Measurements from ENCODE around the gene RGS19.

RGS19 gene

DNA sequence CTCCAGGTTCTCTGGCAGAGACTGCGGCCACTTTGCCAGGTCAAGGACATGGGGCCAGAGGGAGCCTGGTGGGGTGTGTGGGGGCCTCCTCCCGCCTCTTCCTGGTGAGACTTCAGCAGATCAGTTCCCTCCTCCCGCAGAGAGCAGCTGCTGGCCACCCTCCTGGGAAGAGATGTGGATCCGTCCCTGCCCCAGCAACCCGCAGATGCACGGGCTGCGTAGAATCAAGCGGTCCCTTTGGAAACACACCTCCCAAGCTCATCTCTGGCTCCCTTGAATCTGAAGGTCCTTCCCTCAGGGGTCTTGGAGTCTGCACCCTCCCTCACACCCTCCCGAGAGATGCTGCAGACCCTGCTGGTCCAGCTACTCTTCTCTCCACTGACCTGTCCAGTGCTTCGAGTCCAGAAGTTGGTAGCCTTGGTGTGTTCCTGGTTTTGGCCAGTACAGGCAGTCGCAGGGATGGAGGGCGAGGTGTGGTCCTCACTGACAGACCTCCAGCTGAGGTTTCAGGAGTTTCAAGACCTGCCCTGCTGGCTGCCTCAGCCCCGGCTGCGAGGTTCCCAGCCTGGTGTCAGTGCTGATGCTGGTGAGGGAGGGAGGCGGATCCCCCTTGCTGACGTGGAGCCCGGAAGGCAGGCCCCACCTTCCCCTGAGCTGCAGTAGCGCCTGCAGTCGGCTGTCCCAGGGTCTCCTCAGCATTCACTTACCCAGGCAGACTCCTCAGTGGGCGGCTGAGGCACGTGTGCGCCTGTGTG, 27.8 kb upstream of the RGS19 start, which contains the start of gene NPBWR2:
Gene NPBWR2, minus strand, starts transcription at position 585 of the 755 bp plus-strand sequence. CDS start 734 bp downstream, outside the sequence.
- no peak for TF ChIP-seq CTCF (conservative IDR thresholded peaks at IDR 0.05; ENCODE audit: low read depth, low read length)
- no peak for DNase-seq (ENCODE audit: low read depth)
- H3K4me3 ChIP-seq (ENCODE audit: low read depth, low read length), result no peak within 1 kb of the TSS

GRCh38 chr20:64106435-64106961, 27.2 kb upstream of the RGS19 start:
- H3K4me3 ChIP-seq (ENCODE audit: low read depth, low read length), result no peak overlapping the region
- no peak for DNase-seq (ENCODE audit: low read depth)
- TF ChIP-seq CTCF (conservative IDR thresholded peaks at IDR 0.05; ENCODE audit: low read depth, low read length), result no peak

DNA sequence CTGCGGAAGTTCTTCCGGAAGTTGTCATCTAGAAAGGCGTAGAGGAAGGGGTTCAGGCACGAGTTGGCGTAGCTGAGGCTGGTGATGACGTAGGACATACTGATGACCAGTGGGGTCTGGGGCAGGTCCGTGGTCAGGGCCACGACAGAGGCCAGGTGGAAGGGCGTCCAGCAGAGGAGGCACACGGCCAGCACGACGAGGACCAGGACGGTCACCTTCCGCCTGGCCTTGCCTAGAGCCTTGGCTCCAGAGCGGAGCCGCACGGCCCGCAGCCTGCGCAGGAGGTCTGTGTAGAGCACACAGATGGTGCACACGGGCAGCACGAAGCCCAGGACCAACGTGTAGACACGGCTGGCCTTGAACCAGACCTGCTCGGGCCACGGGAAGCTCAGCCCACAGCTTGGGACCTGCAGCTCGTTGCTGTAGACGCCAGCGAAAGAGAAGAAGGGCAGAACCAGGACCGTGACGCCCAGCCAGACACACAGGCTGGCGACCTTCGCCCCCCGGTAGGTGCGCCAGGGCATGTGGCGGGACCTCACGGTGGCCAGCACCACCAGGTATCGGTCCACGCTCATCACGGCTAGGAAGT, 26.6 kb upstream of the RGS19 start:
- no peak for TF ChIP-seq CTCF (conservative IDR thresholded peaks at IDR 0.05; ENCODE audit: low read depth, low read length)
- no peak overlapping the region for H3K4me3 ChIP-seq (ENCODE audit: low read depth, low read length)
- no peak for DNase-seq (ENCODE audit: low read depth)

DNA sequence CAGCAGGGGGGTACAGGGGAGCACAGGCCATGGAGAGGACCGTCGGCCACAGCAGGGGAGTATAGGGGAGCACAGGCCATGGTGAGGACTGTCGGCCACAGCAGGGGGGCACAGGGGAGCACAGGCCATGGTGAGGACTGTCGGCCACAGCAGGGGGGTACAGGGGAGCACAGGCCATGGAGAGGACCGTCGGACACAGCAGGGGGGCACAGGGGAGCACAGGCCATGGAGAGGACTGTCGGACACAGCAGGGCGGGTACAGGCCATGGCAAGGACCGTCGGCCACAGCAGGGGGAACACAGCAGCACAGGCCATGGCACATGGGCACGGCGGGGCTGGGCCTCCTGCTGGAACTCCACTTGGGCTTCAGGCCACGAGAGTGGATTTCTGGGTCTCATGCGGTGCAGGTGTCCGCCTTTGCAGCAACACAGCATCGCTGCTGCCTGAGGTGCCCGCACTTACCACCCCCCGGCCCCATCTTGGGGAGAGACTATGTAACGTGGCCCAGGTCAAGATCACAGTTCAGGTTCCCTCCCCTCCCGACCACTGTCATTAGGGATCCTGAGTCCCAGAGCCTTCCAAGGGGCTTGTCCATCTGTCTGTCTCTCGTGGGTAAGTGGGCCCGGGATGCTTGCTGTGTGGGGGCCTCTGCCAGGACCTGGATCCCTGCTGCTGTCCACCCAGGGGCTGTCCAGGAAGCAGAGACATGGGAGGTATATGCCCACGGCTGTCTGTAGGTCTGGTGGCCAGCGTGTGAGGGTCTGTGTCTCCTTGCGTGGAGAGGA, 25.5 kb upstream of the RGS19 start:
- no peak for TF ChIP-seq CTCF (conservative IDR thresholded peaks at IDR 0.05; ENCODE audit: low read depth, low read length)
- no peak for DNase-seq (ENCODE audit: low read depth)
- H3K4me3 ChIP-seq (ENCODE audit: low read depth, low read length), result no peak overlapping the region

DNA sequence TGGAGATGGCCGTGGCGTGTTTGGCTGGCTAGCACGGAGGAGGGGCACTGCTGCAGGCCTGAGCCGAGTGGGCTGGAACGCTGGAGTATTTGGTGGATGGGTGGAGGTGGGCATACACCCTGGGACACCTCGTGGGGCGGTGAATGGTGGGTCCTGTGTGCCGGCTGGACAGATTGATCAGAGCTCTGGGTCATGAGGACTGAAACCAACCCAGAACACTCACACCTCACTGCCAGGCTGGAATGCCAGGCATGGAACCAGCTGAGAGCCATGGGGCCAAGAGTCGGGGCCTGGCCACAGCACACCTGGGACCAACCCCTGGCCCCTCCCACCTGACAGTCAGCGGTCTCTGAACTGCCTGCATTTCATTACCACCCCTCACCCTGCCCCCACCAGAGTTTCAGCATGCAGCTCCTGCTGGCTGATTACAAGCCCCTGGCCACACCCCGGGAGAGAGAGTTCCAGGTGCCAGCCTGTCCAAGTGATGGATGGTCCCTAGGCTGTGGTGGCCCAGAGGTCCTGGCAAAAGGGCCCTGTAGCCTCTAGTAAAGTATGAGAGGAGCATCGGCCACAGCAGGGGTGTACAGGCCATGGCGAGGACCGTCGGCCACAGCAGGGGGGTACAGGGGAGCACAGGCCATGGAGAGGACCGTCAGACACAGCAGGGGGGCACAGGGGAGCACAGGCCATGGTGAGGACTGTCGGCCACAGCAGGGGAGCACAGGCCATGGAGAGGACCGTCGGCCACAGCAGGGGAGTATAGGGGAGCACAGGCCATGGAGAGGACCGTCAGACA, 24.8 kb upstream of the RGS19 start:
- no peak for DNase-seq (ENCODE audit: low read depth)
- no peak for TF ChIP-seq CTCF (conservative IDR thresholded peaks at IDR 0.05; ENCODE audit: low read depth, low read length)

GRCh38 chr20:64102647-64103354, 23.5 kb upstream of the RGS19 start:
- no peak for DNase-seq (ENCODE audit: low read depth)
- no peak overlapping the region for H3K4me3 ChIP-seq (ENCODE audit: low read depth, low read length)
- no peak for TF ChIP-seq CTCF (conservative IDR thresholded peaks at IDR 0.05; ENCODE audit: low read depth, low read length)

More for the DNA sequence above, 24.8 kb upstream of the RGS19 start:
- no peak overlapping the region for H3K4me3 ChIP-seq (ENCODE audit: low read depth, low read length)
